ENCODE results near the gene PODXL.

- TF ChIP-seq MAX (IDR thresholded peaks at IDR 0.05) (no peak), TAF1 (IDR thresholded peaks at IDR 0.05; ENCODE audit: low read depth) (no peak), RAD21 (IDR thresholded peaks at IDR 0.05; ENCODE audit: low read depth) (no peak), TEAD4 (IDR thresholded peaks at IDR 0.05) (no peak), EP300 (IDR thresholded peaks at IDR 0.05; ENCODE audit: borderline replicate concordance) (no peak), REST (IDR thresholded peaks at IDR 0.05; ENCODE audit: low read depth) (no peak), FOXM1 (IDR thresholded peaks at IDR 0.05; ENCODE audit: borderline replicate concordance, low read depth) (no peak), CEBPB (IDR thresholded peaks at IDR 0.05) (no peak), EGR1 (IDR thresholded peaks at IDR 0.05) (no peak), CREB1 (IDR thresholded peaks at IDR 0.05; ENCODE audit: low read depth) (no peak), USF1 (IDR thresholded peaks at IDR 0.05) (no peak)
Measured at GRCh38 chr7:131488361-131488760, 68.1 kb downstream of the PODXL start.

All from Ishikawa (cell line).